HG02970 (cell line): Measurements from ENCODE around the gene PPP1R14C.

Experiments
- ATAC-seq: cut with Tn5 transposase; IDR thresholded peaks from one replicate; pipeline ENCODE4 v1.9.1; 2021; ENCODE audit warnings: mild to moderate bottlenecking, moderate library complexity, moderate number of reproducible peaks; ENCODE audit not compliant: unreplicated experiment, low FRiP score

Gene PPP1R14C

GRCh38 chr6:150211700-150212511 is 69.1 kb downstream of the PPP1R14C start:
- no peak for ATAC-seq

- no peak for ATAC-seq
Observed at GRCh38 chr6:150212778-150213177, 69.9 kb downstream of the PPP1R14C start.

- ATAC-seq, result no peak
Observed at GRCh38 chr6:150213301-150213700, 70.5 kb downstream of the PPP1R14C start.

- ATAC-seq, result no peak
Observed at GRCh38 chr6:150214310-150214709, 71.5 kb downstream of the PPP1R14C start.

- no peak for ATAC-seq
Observed at GRCh38 chr6:150220634-150221551, 78.0 kb downstream of the PPP1R14C start.

GRCh38 chr6:150224820-150225219 is 82.0 kb downstream of the PPP1R14C start:
- ATAC-seq, result no peak

GRCh38 chr6:150227281-150227680 is 84.4 kb downstream of the PPP1R14C start:
- ATAC-seq, result no peak

- no peak for ATAC-seq
Observed at GRCh38 chr6:150228072-150228733, 85.4 kb downstream of the PPP1R14C start.

GRCh38 chr6:150229436-150230163 is 86.8 kb downstream of the PPP1R14C start:
- no peak for ATAC-seq

- ATAC-seq, result no peak
Observed at GRCh38 chr6:150230164-150230561, 87.3 kb downstream of the PPP1R14C start.

GRCh38 chr6:150230832-150231524 is 88.1 kb downstream of the PPP1R14C start:
- no peak for ATAC-seq

- ATAC-seq, result no peak
Observed at GRCh38 chr6:150231525-150231850, 88.6 kb downstream of the PPP1R14C start.

- ATAC-seq, result no peak
Observed at GRCh38 chr6:150233843-150234269, 91.0 kb downstream of the PPP1R14C start.

GRCh38 chr6:150235218-150235617 is 92.4 kb downstream of the PPP1R14C start:
- no peak for ATAC-seq

- no peak for ATAC-seq
Observed at GRCh38 chr6:150236114-150236513, 93.3 kb downstream of the PPP1R14C start.

- ATAC-seq, result no peak
Observed at GRCh38 chr6:150236544-150236943, 93.7 kb downstream of the PPP1R14C start.

GRCh38 chr6:150237626-150238025 is 94.8 kb downstream of the PPP1R14C start:
- no peak for ATAC-seq

- no peak for ATAC-seq
Observed at GRCh38 chr6:150238336-150238741, 95.5 kb downstream of the PPP1R14C start.

- no peak for ATAC-seq
Observed at GRCh38 chr6:150238846-150239407, 96.1 kb downstream of the PPP1R14C start.
